Measurements from ENCODE around the gene CFAP73. TPM values are rescaled to one million over a fixed set of nuclear protein-coding genes. Genes with fewer than 3 reads are reported as not detected.
A peak's percentile ranks its signal among the peaks of the same experiment; 100 is the strongest.

CFAP73 gene
- total RNA-seq, 3 donors from 2014 or later (not counting 1 experiment from before 2014, with no cell fraction given): not detected

GRCh38 chr12:113186033-113186365 lies 36.5 kb downstream of the CFAP73 start:
- Histone ChIP-seq H3K27me3 (ENCODE audit: control insufficient read depth, insufficient read depth, low read length) (no peaks in the 10 kb centered on the region), H3K9me3 (ENCODE audit: control insufficient read depth, insufficient read depth, low read length) (no peaks in the 10 kb centered on the region), H3K4me1 (ENCODE audit: control insufficient read depth, insufficient read depth, low read length) (peaks cover 29% of the 10 kb centered on the region), H3K4me3 (ENCODE audit: low read length) (peak overlapping the region; percentile 89), H3K27ac (ENCODE audit: low read length) (peak overlapping the region; percentile 95), H3K36me3 (ENCODE audit: control insufficient read depth, insufficient read depth, low read length) (peaks cover 6% of the 10 kb centered on the region)
- intact Hi-C loops (cut with micrococcal nuclease): no loop called here
- Mint-ChIP-seq H3K36me3 (peaks cover 7% of the 10 kb centered on the region), H3K9me3 (no peaks in the 10 kb centered on the region), H3K4me1 (peaks cover 40 to 41% of the 10 kb centered on the region in 2 donors), H3K4me3 (peak overlapping the region; percentile 96), H3K27ac (peak overlapping the region; percentile 87 to 94), H3K27me3 (ENCODE audit: low read depth in 2 of 2) (no peaks in the 10 kb centered on the region)
- no peak for ATAC-seq
- TF ChIP-seq CTCF (IDR thresholded peaks at IDR 0.05): no peak
- WGBS (ENCODE audit: insufficient coverage): 9% methylated on average over 11 of the region's 11 CpGs
- no peak for DNase-seq

GRCh38 chr12:113186666-113187325 lies 37.3 kb downstream of the CFAP73 start:
- H3K9me3 ChIP-seq (ENCODE audit: control insufficient read depth, insufficient read depth, low read length): no peaks in the 10 kb centered on the region
- H3K27ac ChIP-seq (ENCODE audit: low read length): no peak overlapping the region
- Mint-ChIP-seq H3K27me3 (ENCODE audit: low read depth in 2 of 2) (no peaks in the 10 kb centered on the region), H3K27ac (peak overlapping the region; percentile 87 to 94), H3K9me3 (no peaks in the 10 kb centered on the region), H3K4me3 (peak overlapping the region; percentile 96), H3K4me1 (peaks cover 38 to 40% of the 10 kb centered on the region in 2 donors), H3K36me3 (peaks cover 7% of the 10 kb centered on the region)
- DNase-seq: no peak
- ATAC-seq: no peak
- H3K4me1 ChIP-seq (ENCODE audit: control insufficient read depth, insufficient read depth, low read length): peaks cover 29% of the 10 kb centered on the region
- H3K27me3 ChIP-seq (ENCODE audit: control insufficient read depth, insufficient read depth, low read length): no peaks in the 10 kb centered on the region
- intact Hi-C loops (cut with micrococcal nuclease): no loop called here
- 89% methylated on average over 14 of the region's 16 CpGs for WGBS (ENCODE audit: insufficient coverage)
- H3K36me3 ChIP-seq (ENCODE audit: control insufficient read depth, insufficient read depth, low read length): peaks cover 13% of the 10 kb centered on the region
- no peak for TF ChIP-seq CTCF (IDR thresholded peaks at IDR 0.05)
- no peak overlapping the region for H3K4me3 ChIP-seq (ENCODE audit: low read length)

- Mint-ChIP-seq H3K27ac (no peak overlapping the region), H3K36me3 (peaks cover 7% of the 10 kb centered on the region), H3K27me3 (ENCODE audit: low read depth in 2 of 2) (no peaks in the 10 kb centered on the region), H3K9me3 (no peaks in the 10 kb centered on the region), H3K4me3 (no peak overlapping the region), H3K4me1 (peaks cover 26 to 30% of the 10 kb centered on the region in 2 donors)
- TF ChIP-seq CTCF (IDR thresholded peaks at IDR 0.05): no peak
- H3K27me3 ChIP-seq (ENCODE audit: control insufficient read depth, insufficient read depth, low read length): no peaks in the 10 kb centered on the region
- peaks cover 21% of the 10 kb centered on the region for H3K36me3 ChIP-seq (ENCODE audit: control insufficient read depth, insufficient read depth, low read length)
- H3K9me3 ChIP-seq (ENCODE audit: control insufficient read depth, insufficient read depth, low read length): no peaks in the 10 kb centered on the region
- no peak overlapping the region for H3K27ac ChIP-seq (ENCODE audit: low read length)
- no peak for DNase-seq
- no peak for ATAC-seq
- peaks cover 17% of the 10 kb centered on the region for H3K4me1 ChIP-seq (ENCODE audit: control insufficient read depth, insufficient read depth, low read length)
- 91% methylated on average over 2 of the region's 2 CpGs for WGBS (ENCODE audit: insufficient coverage)
- H3K4me3 ChIP-seq (ENCODE audit: low read length): no peak overlapping the region
- intact Hi-C loops (cut with micrococcal nuclease): no loop called here
These were observed 39.8 kb downstream of the CFAP73 start for GRCh38 chr12:113189361-113189760.

- no peak overlapping the region for H3K4me3 Mint-ChIP-seq
- WGBS (ENCODE audit: insufficient coverage): 94% methylated on average over 4 of the region's 4 CpGs
These were observed 41.2 kb downstream of the CFAP73 start for GRCh38 chr12:113190761-113191160.

More at GRCh38 chr12:113190761-113191160, 41.2 kb downstream of the CFAP73 start:
- Mint-ChIP-seq H3K4me1 (peaks cover 21 to 22% of the 10 kb centered on the region in 2 donors), H3K9me3 (no peaks in the 10 kb centered on the region), H3K27me3 (ENCODE audit: low read depth in 2 of 2) (no peaks in the 10 kb centered on the region), H3K36me3 (peaks cover 7% of the 10 kb centered on the region), H3K27ac (no peak overlapping the region)
- H3K36me3 ChIP-seq (ENCODE audit: control insufficient read depth, insufficient read depth, low read length): peaks cover 21% of the 10 kb centered on the region
- no peaks in the 10 kb centered on the region for H3K27me3 ChIP-seq (ENCODE audit: control insufficient read depth, insufficient read depth, low read length)
- TF ChIP-seq CTCF (IDR thresholded peaks at IDR 0.05): no peak
- DNase-seq (no peak), ATAC-seq (no peak)
- intact Hi-C loops (cut with micrococcal nuclease): loop anchor here (10.0 kb wide), 1 partner anchor 144 kb away; the partner anchor contains the start of gene SLC8B1
- peaks cover 13% of the 10 kb centered on the region for H3K4me1 ChIP-seq (ENCODE audit: control insufficient read depth, insufficient read depth, low read length)
- no peak overlapping the region for H3K4me3 ChIP-seq (ENCODE audit: low read length)
- H3K9me3 ChIP-seq (ENCODE audit: control insufficient read depth, insufficient read depth, low read length): no peaks in the 10 kb centered on the region
- no peak overlapping the region for H3K27ac ChIP-seq (ENCODE audit: low read length)

All from natural killer cell (primary cell).